Measurements from ENCODE around the gene JUND.

The JUND gene

GRCh38 chr19:18249834-18250233, 31.6 kb downstream of the JUND start:
- no peak for DNase-seq (ENCODE audit: low read depth in 2 of 3, low spot score in 1 of 3)

- DNase-seq (ENCODE audit: low read depth in 2 of 3, low spot score in 1 of 3), result no peak
Measured at GRCh38 chr19:18245297-18245696, 36.1 kb downstream of the JUND start.

DNA sequence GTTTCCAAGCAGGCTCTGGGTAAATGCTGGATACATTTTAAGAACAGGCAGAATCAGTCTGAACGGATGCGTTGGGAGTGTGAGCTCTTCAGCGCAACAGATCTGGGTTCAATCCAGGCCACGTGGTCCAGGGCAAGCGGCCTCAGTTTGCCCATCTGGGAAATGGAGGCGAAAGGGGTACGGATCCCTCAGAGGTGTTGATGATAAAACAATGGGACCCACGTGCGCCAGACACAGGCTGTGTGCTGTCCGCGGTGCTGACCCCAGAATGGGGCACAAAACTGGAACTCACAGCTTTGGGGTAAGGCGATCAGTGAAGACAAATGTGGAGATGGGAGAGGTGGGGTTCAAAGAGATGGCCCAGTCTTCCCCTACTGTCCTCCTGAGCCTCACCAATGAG, 42.1 kb downstream of the JUND start:
- DNase-seq (ENCODE audit: low read depth in 2 of 3, low spot score in 1 of 3), result no peak

DNA sequence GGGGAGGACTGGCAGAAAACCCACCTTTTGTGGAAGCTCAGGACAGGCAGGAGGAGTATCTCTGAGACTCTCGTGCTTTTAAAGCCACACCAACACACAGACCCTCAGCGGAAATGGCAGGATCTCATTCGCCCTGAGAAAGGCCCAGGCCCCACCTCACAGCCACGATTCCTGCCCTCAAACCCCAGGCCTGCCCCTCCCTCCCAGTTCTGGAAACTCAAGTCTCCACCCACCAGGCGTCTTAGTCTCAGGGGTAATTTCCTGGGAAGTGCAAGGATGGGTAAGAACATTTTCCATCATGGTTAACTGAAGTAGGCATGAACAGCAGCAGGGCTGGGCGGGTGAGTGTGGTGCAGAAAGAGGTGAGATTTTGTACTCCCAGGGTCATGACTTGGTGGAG, 47.2 kb downstream of the JUND start:
- no peak for DNase-seq (ENCODE audit: low read depth in 2 of 3, low spot score in 1 of 3)

DNA sequence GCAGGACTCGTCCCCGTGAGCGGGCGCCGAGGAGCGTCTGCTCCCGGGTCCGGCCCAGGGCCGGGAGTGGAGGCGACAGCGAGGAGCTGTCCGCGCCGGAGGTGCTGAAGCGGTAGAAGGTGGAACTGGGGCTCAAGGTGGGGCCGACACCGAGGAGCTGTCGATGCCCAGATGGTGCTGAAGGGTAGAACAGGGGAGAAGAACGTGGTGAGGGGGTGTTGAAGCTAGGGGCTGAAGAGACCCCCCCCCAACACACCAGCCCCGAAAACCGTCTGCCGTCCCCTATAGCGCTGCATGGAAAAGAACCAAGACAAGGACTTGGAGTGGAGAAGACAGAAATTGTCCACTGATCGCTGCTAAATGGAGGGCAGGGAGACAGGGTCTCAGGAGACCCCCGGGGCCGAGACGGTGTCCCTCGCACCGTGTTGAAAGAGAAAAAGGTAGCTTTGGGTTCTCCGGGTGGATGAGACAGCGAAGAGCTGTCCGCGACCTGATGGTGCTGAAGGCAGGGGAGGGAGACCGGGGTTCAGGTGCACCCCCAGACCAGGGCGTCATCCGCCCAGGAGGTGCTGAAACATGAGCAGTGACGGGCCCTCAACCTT, 48.1 kb downstream of the JUND start:
- DNase-seq (ENCODE audit: low read depth in 2 of 3, low spot score in 1 of 3), result peak in 2 of 3 donors; percentile 26 to 28

GRCh38 chr19:18232540-18233223, 48.7 kb downstream of the JUND start:
- DNase-seq (ENCODE audit: low read depth in 2 of 3, low spot score in 1 of 3), result no peak

GRCh38 chr19:18231775-18232174, 49.6 kb downstream of the JUND start:
- DNase-seq (ENCODE audit: low read depth in 2 of 3, low spot score in 1 of 3), result no peak

- no peak for DNase-seq (ENCODE audit: low read depth in 2 of 3, low spot score in 1 of 3)
Measured at GRCh38 chr19:18230941-18231734, 50.3 kb downstream of the JUND start.

DNA sequence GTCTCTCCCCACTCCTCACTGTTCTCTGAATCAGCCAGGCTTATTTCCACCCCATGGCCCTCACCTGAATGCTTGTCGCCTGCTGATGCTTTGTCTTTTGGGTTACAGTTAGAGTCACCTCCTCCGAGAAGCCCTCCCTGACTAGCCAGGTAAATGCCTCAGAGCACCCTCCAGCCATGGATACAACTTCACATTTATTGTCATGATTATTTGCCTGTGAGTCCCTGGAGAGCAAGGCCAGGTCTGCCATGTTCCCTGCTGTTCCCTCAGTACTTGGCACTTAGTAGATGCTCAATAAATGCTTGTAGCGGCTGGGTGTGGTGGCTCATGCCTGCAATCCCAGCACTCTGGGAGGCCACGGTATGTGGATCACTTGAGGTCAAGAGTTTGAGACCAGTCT, 51.5 kb downstream of the JUND start:
- no peak for DNase-seq (ENCODE audit: low read depth in 2 of 3, low spot score in 1 of 3)

All from stimulated activated CD4-positive, alpha-beta T cell treated with anti-CD3 and anti-CD28 coated beads, Interleukin-12 subunit alpha, Interleukin-12 subunit beta, amount 100 ng/mL, for 48 hours (primary cell).